ENCODE data around the gene FTH1. TPM values are rescaled to one million over a fixed set of nuclear protein-coding genes. Genes with fewer than 3 reads are reported as not detected.

The FTH1 gene
- total and polyA plus RNA-seq, 2 of the 13 experiments (the other 11 are each of a cell fraction or from before 2014, with no cell fraction given), result 607 to 760 TPM

- TF ChIP-seq TP53 (CRISPR knock-in tag; conservative IDR thresholded peaks at IDR 0.05) (no peak), ZNF414 (CRISPR knock-in tag; IDR thresholded peaks at IDR 0.05) (0 out of 2 replicates have a peak, but pooled peaks have one; percentile 21), ZFP41 (CRISPR knock-in tag; IDR thresholded peaks at IDR 0.05; ENCODE audit: borderline replicate concordance) (no peak), ASH2L (IDR thresholded peaks at IDR 0.05; ENCODE audit: insufficient read length, low read depth, low read length) (peak; percentile 50)
- TF ChIP-seq, protein P1, sequence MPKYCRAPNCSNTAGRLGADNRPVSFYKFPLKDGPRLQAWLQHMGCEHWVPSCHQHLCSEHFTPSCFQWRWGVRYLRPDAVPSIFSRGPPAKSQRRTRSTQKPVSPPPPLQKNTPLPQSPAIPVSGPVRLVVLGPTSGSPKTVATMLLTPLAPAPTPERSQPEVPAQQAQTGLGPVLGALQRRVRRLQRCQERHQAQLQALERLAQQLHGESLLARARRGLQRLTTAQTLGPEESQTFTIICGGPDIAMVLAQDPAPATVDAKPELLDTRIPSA (CRISPR knock-in tag; IDR thresholded peaks at IDR 0.05; ENCODE audit: borderline replicate concordance), result no peak
Measured at GRCh38 chr11:61973476-61974162, 6.2 kb upstream of the FTH1 start (continued).

DNA sequence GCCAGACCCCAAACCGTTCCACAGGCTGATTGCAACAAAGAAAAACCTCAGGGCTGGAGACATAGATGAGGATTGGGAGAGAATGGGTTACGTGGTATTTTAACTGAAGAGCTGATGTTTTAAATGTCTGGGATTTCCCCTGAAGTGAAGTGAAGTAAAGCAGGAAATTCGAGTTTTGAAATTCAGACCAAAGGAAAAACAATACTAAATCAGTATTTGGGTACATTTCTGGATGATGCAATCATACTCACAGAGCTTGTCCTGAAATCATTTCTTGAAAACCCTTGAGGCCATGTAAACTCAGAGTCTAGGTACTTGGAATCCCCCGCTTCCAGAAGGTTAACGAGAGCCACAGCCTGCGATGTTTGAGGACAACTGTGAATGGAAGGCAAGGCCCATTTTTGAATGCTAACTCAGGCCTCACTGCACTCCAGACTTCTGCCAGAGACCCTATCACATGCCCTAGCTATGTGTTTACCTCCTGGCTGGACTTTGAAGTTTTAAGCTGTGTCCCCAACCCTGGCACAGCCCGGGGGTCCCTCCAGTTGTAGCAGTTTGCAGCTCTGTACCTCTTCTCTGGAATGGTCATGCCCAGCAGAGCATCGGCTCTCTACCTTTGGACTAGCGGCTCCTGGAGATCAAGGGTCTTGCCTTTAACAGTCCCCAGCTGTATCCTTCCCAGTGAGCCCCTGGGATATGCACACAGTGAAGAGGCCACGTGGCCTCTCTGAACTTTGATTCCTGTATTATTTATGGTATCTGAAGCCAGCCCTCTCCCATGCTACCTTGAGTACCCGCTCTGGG lies 5.4 kb upstream of the FTH1 start:
- Histone ChIP-seq H4K20me1 (ENCODE audit: insufficient read depth, low read length) (no peaks in the 10 kb centered on the region), H3K79me2 (ENCODE audit: insufficient read depth, low read length) (peaks cover 19% of the 10 kb centered on the region), H3K36me3 (replicated peaks in 1 of 2; ENCODE audit: control insufficient read depth in 1 of 2, insufficient read depth in 2 of 2, low read length in 2 of 2) (no peaks in the 10 kb centered on the region), H3K9ac (ENCODE audit: insufficient read depth, low read depth, low read length) (peak overlapping the region; percentile 100), H3K9me3 (ENCODE audit: low read length) (no peaks in the 10 kb centered on the region), H3K27me3 (ENCODE audit: control insufficient read depth in 1 of 2, insufficient read depth in 2 of 2, low read length in 2 of 2) (no peaks in the 10 kb centered on the region; a peak in 1 of 5 replicates), H2AFZ (ENCODE audit: low read length) (no peak overlapping the region), H3K4me2 (ENCODE audit: low read depth, low read length) (peak overlapping the region; percentile 99), H3K4me1 (ENCODE audit: insufficient read depth, low read length) (peaks cover 93% of the 10 kb centered on the region), H3K27ac (ENCODE audit: extremely low read length, insufficient read depth, low read length) (peak overlapping the region; percentile 100), H3K4me3 (replicated peaks in 1 of 3; ENCODE audit: insufficient read depth in 1 of 3, low read depth in 2 of 3, low read length in 3 of 3) (peak overlapping the region; percentile 65 to 72 (median 71))
- FAIRE-seq (peak; percentile 76), ATAC-seq (peak; percentile 78), DNase-seq (ENCODE audit: low spot score) (peak; percentile 95)
- in situ Hi-C loops (cut with HindIII; ENCODE audit: extremely low pct_ligation_motif_present, low pct_unique_long_range_greater_than_20kb) (no loop called here), intact Hi-C loops (cut with micrococcal nuclease; ENCODE audit: unreplicated experiment) (loop anchor here (1.0 to 2.0 kb wide), 4 partner anchors 8 to 82 kb away; no protein-coding TSS in a partner anchor)
- no TSS peak for BruUV-seq (replicated peaks)
- 0% methylated on average over 10 of the region's 11 CpGs for WGBS (ENCODE audit: low lambda C conversion rate)
- CTCF ChIA-PET (ENCODE audit: low intra/inter-chr PET ratio, low total read pairs), result no interaction called here
- POLR2A ChIA-PET, result interaction anchor here (0.8 to 14.8 kb wide), 23 partner anchors 9 to 868 kb away, joined by 3 to 518 read pairs (median 8); partner anchors contain the start of genes BEST1 and FADS1
- TF ChIP-seq, protein P2, sequence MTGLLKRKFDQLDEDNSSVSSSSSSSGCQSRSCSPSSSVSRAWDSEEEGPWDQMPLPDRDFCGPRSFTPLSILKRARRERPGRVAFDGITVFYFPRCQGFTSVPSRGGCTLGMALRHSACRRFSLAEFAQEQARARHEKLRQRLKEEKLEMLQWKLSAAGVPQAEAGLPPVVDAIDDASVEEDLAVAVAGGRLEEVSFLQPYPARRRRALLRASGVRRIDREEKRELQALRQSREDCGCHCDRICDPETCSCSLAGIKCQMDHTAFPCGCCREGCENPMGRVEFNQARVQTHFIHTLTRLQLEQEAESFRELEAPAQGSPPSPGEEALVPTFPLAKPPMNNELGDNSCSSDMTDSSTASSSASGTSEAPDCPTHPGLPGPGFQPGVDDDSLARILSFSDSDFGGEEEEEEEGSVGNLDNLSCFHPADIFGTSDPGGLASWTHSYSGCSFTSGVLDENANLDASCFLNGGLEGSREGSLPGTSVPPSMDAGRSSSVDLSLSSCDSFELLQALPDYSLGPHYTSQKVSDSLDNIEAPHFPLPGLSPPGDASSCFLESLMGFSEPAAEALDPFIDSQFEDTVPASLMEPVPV (CRISPR knock-in tag; IDR thresholded peaks at IDR 0.05), result peak; percentile 64; the same call in 1 of the 2 replicates
- no peak for TF ChIP-seq NFATC3 (CRISPR knock-in tag; IDR thresholded peaks at IDR 0.05)
- TF ChIP-seq, protein P3, sequence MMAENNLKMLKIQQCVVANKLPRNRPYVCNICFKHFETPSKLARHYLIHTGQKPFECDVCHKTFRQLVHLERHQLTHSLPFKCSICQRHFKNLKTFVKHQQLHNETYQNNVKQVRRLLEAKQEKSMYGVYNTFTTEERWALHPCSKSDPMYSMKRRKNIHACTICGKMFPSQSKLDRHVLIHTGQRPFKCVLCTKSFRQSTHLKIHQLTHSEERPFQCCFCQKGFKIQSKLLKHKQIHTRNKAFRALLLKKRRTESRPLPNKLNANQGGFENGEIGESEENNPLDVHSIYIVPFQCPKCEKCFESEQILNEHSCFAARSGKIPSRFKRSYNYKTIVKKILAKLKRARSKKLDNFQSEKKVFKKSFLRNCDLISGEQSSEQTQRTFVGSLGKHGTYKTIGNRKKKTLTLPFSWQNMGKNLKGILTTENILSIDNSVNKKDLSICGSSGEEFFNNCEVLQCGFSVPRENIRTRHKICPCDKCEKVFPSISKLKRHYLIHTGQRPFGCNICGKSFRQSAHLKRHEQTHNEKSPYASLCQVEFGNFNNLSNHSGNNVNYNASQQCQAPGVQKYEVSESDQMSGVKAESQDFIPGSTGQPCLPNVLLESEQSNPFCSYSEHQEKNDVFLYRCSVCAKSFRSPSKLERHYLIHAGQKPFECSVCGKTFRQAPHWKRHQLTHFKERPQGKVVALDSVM (CRISPR knock-in tag; IDR thresholded peaks at IDR 0.05), result peak; percentile 43
- TF ChIP-seq ZFP82 (CRISPR knock-in tag; IDR thresholded peaks at IDR 0.05; ENCODE audit: borderline replicate concordance), result no peak
- TF ChIP-seq ZNF552 (CRISPR knock-in tag; IDR thresholded peaks at IDR 0.05; ENCODE audit: borderline replicate concordance), result peak; percentile 22; the same call in 1 of the 2 replicates
- TF ChIP-seq NFE2 (CRISPR knock-in tag; IDR thresholded peaks at IDR 0.05), result no peak
- TF ChIP-seq AKAP8 (CRISPR knock-in tag; IDR thresholded peaks at IDR 0.05), result 0 out of 2 replicates have a peak, but pooled peaks have one; percentile 18
- TF ChIP-seq, protein P4, sequence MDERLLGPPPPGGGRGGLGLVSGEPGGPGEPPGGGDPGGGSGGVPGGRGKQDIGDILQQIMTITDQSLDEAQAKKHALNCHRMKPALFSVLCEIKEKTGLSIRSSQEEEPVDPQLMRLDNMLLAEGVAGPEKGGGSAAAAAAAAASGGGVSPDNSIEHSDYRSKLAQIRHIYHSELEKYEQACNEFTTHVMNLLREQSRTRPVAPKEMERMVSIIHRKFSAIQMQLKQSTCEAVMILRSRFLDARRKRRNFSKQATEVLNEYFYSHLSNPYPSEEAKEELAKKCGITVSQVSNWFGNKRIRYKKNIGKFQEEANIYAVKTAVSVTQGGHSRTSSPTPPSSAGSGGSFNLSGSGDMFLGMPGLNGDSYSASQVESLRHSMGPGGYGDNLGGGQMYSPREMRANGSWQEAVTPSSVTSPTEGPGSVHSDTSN (CRISPR knock-in tag; IDR thresholded peaks at IDR 0.05), result no peak; the same call in 1 of the 2 replicates

All from HepG2 (cell line).